Body of pancreas (tissue), 4 donors: ENCODE data around the gene MAMDC2.

Experiments used
- POLR2A ChIP-seq, 3 donors: fragments of 450-650 bp; IDR thresholded peaks; one replicate each; pipeline ENCODE4 v1.6.1; 2016; ENCODE audit warnings: antibody characterized with exemption in 3 of 3, mild to moderate bottlenecking in 2 of 3
- TF ChIP-seq, protein P1 (sequence below), 7 experiments: fragments of 450-650 bp in 4 of 7; fragments of 200-600 bp in 3 of 7; sonication (generic) in 3 of 7; IDR thresholded peaks; one replicate each; pipeline ENCODE4 v1.5.1; 2016 to 2019; ENCODE audit warnings: antibody characterized with exemption in 7 of 7

DNA sequence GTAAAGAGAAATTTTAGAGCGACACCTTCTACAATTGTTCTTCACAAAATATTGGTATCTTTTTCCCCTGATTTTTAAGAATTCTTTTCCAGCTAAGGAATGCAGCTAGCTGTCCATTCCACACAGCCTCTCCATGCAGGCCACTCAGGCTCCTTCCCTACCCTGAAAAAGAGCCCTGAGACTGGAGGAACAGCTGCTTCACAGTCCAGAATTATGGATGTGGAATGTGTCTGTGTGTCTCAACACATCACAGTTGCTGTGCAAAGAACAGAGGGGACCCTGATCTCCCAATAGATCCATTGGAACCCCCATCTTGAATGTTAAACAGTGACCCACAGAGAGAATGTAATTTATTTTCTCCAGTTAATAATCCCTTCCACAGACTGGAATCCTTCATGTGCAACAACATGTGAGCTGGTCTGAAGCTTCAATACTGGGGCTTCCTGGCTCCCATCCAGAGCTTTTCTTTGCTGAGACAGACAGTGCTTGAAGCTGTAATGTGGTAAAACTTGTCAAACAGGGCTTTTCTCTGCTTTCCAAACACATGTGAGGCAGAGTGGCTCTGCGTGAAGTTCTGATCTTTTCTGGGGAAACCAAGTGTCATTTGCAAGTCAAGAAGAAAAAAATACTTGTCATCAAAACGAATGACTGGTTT lies 161.8 kb downstream of the MAMDC2 start:
- TF ChIP-seq, protein P1, sequence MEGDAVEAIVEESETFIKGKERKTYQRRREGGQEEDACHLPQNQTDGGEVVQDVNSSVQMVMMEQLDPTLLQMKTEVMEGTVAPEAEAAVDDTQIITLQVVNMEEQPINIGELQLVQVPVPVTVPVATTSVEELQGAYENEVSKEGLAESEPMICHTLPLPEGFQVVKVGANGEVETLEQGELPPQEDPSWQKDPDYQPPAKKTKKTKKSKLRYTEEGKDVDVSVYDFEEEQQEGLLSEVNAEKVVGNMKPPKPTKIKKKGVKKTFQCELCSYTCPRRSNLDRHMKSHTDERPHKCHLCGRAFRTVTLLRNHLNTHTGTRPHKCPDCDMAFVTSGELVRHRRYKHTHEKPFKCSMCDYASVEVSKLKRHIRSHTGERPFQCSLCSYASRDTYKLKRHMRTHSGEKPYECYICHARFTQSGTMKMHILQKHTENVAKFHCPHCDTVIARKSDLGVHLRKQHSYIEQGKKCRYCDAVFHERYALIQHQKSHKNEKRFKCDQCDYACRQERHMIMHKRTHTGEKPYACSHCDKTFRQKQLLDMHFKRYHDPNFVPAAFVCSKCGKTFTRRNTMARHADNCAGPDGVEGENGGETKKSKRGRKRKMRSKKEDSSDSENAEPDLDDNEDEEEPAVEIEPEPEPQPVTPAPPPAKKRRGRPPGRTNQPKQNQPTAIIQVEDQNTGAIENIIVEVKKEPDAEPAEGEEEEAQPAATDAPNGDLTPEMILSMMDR (IDR thresholded peaks at IDR 0.05), result no peak
- TF ChIP-seq POLR2A (IDR thresholded peaks at IDR 0.05), result no peak
